Mesenchymal stem cell (in vitro differentiated cells and primary cell): ENCODE measurements around the gene PRCC.

Experiments used
- DNase-seq: peaks from one replicate; pipeline ENCODE4 v3.0.0-alpha.2; 2013
- H2AFZ ChIP-seq: one replicate; pipeline ENCODE4 v1.6.1; 2013; ENCODE audit warnings: low read depth, mild to moderate bottlenecking, control low read depth, inconsistent platforms, low read length, moderate library complexity
- H2AK5ac ChIP-seq: 2 replicates; pipeline ENCODE4 v1.6.1; 2013; ENCODE audit warnings: low read length, moderate library complexity, mild to moderate bottlenecking, inconsistent platforms; ENCODE audit not compliant: severe bottlenecking
- H2BK120ac ChIP-seq: one replicate; pipeline ENCODE4 v1.6.1; 2013; ENCODE audit warnings: low read depth, mild to moderate bottlenecking, inconsistent platforms, low read length, moderate library complexity
- H2BK12ac ChIP-seq, 2 experiments: one replicate each; pipeline ENCODE4 v1.6.1; 2013; ENCODE audit warnings: inconsistent platforms in 2 of 2, low read length in 2 of 2, mild to moderate bottlenecking in 2 of 2, moderate library complexity in 2 of 2, control low read depth in 1 of 2
- H2BK15ac ChIP-seq: one replicate; pipeline ENCODE4 v1.6.1; 2013; ENCODE audit warnings: mild to moderate bottlenecking, low read depth, inconsistent platforms; ENCODE audit not compliant: poor library complexity, severe bottlenecking
- H2BK5ac ChIP-seq: 2 replicates; pipeline ENCODE4 v1.6.1; 2013; ENCODE audit warnings: low read depth, mild to moderate bottlenecking, low read length, control low read depth, inconsistent platforms; ENCODE audit not compliant: poor library complexity, severe bottlenecking
- H3K14ac ChIP-seq, 2 experiments: one replicate each; pipeline ENCODE4 v1.6.1; 2013; ENCODE audit warnings: inconsistent platforms in 2 of 2, low read length in 2 of 2, control low read depth in 1 of 2, mild to moderate bottlenecking in 1 of 2, moderate library complexity in 1 of 2
- H3K18ac ChIP-seq, 2 experiments: one replicate each; pipeline ENCODE4 v1.6.1; 2013; ENCODE audit warnings: inconsistent platforms in 2 of 2, low read length in 2 of 2, control low read depth in 1 of 2, low read depth in 1 of 2, mild to moderate bottlenecking in 1 of 2
- H3K23ac ChIP-seq, 2 experiments: one replicate each; pipeline ENCODE4 v1.6.1; 2013; ENCODE audit warnings: inconsistent platforms in 2 of 2, low read length in 2 of 2, mild to moderate bottlenecking in 2 of 2, moderate library complexity in 2 of 2, control low read depth in 1 of 2
- H3K27ac ChIP-seq: 2 replicates; pipeline ENCODE4 v1.5.1; 2013; ENCODE audit warnings: mild to moderate bottlenecking, moderate library complexity, low read length, control low read depth, inconsistent platforms; ENCODE audit not compliant: poor library complexity, severe bottlenecking
- H3K27me3 ChIP-seq, 2 experiments: 2 replicates each; pipeline versions ENCODE4 v1.6.1 to v1.7.0; 2013; ENCODE audit warnings: low read length in 2 of 2, mild to moderate bottlenecking in 2 of 2, moderate library complexity in 2 of 2, control low read depth in 1 of 2, inconsistent platforms in 1 of 2; ENCODE audit not compliant: control insufficient read depth in 1 of 2, insufficient read depth in 1 of 2
- H3K36me3 ChIP-seq, 2 experiments: 2 replicates each; pipeline versions ENCODE4 v1.6.1 to v1.7.0; 2013; ENCODE audit warnings: low read length in 2 of 2, control low read depth in 1 of 2, inconsistent platforms in 1 of 2, low read depth in 1 of 2, mild to moderate bottlenecking in 1 of 2; ENCODE audit not compliant: insufficient read depth in 2 of 2, control insufficient read depth in 1 of 2
- H3K4ac ChIP-seq, 2 experiments: one replicate each; pipeline ENCODE4 v1.6.1; 2013; ENCODE audit warnings: inconsistent platforms in 2 of 2, low read length in 2 of 2, mild to moderate bottlenecking in 2 of 2, moderate library complexity in 2 of 2, control low read depth in 1 of 2, low read depth in 1 of 2
- H3K4me1 ChIP-seq: 2 replicates; pipeline ENCODE4 v1.6.1; 2013; ENCODE audit warnings: low read depth, low read length, control low read depth; ENCODE audit not compliant: control insufficient read depth, insufficient read depth
- H3K4me2 ChIP-seq: 2 replicates; pipeline ENCODE4 v1.6.1; 2013; ENCODE audit warnings: low read length, mild to moderate bottlenecking, inconsistent platforms; ENCODE audit not compliant: poor library complexity, severe bottlenecking
- H3K4me3 ChIP-seq, 2 experiments: 2 replicates each; pipeline versions ENCODE4 v1.5.1 to v1.7.0; 2013; ENCODE audit warnings: low read length in 2 of 2, mild to moderate bottlenecking in 2 of 2, control low read depth in 1 of 2, low read depth in 1 of 2; ENCODE audit not compliant: insufficient read depth in 1 of 2
- H3K79me1 ChIP-seq: replicated peaks from 2 replicates; pipeline ENCODE4 v1.6.1; 2013; ENCODE audit warnings: mild to moderate bottlenecking, control low read depth, low read length, inconsistent platforms; ENCODE audit not compliant: poor library complexity, severe bottlenecking
- H3K9ac ChIP-seq: 2 replicates; pipeline ENCODE4 v1.7.0; 2013; ENCODE audit warnings: mild to moderate bottlenecking, low read length, moderate library complexity
- H3K9me3 ChIP-seq: 2 replicates; pipeline ENCODE4 v1.7.0; 2013; ENCODE audit warnings: mild to moderate bottlenecking, low read length; ENCODE audit not compliant: control insufficient read depth
- H4K8ac ChIP-seq: one replicate; pipeline ENCODE4 v1.6.1; 2013; ENCODE audit warnings: inconsistent platforms, mild to moderate bottlenecking, low read length, moderate library complexity
- H4K91ac ChIP-seq: one replicate; pipeline ENCODE4 v1.6.1; 2013; ENCODE audit warnings: mild to moderate bottlenecking, low read length, inconsistent platforms
- WGBS: methylation state at CpG from one replicate; pipeline ENCODE4 v1.1.7; 2013; ENCODE audit warnings: mixed read lengths; 5-methylcytosine and 5-hydroxymethylcytosine counted together

PRCC gene

GRCh38 chr1:156745881-156746280 is 21.5 kb upstream of the PRCC start:
- Histone ChIP-seq H3K4me2 (peak overlapping the region; percentile 94), H3K9ac (peak overlapping the region; percentile 99), H3K18ac (peak overlapping the region; percentile 85 to 97), H3K4me3 (peak overlapping the region in 1 of 2 experiments; percentile 74), H3K4me1 (peaks cover 45% of the 10 kb centered on the region), H2BK12ac (peak overlapping the region; percentile 29 to 70), H3K14ac (no peak overlapping the region), H2BK15ac (peak overlapping the region; percentile 56), H2AFZ (no peak overlapping the region), H2BK120ac (no peak overlapping the region), H3K36me3 (peaks cover 41 to 42% of the 10 kb centered on the region in 2 experiments), H2BK5ac (peak overlapping the region; percentile 50), H4K8ac (peak overlapping the region; percentile 96), H2AK5ac (peak overlapping the region; percentile 99), H3K9me3 (no peaks in the 10 kb centered on the region), H3K23ac (no peak overlapping the region), H3K4ac (peak overlapping the region in 1 of 2 experiments; percentile 95), H4K91ac (no peak overlapping the region), H3K27me3 (no peaks in the 10 kb centered on the region), H3K27ac (peak overlapping the region; percentile 100), H3K79me1 (peaks cover 9% of the 10 kb centered on the region)
- WGBS, result 89% methylated on average over 3 of the region's 3 CpGs
- no peak for DNase-seq

- Histone ChIP-seq H3K27ac (peak overlapping the region; percentile 100), H3K4me2 (peak overlapping the region; percentile 94), H4K8ac (peak overlapping the region; percentile 96), H2BK5ac (peak overlapping the region; percentile 50), H3K27me3 (no peaks in the 10 kb centered on the region), H2AK5ac (peak overlapping the region; percentile 99), H3K23ac (peak overlapping the region in 1 of 2 experiments; percentile 74), H3K9me3 (no peaks in the 10 kb centered on the region), H3K18ac (peak overlapping the region; percentile 85 to 97), H3K9ac (peak overlapping the region; percentile 99), H2BK15ac (peak overlapping the region; percentile 56), H4K91ac (peak overlapping the region; percentile 96), H2BK120ac (peak overlapping the region; percentile 94), H3K14ac (no peak overlapping the region), H3K36me3 (peaks cover 41 to 42% of the 10 kb centered on the region in 2 experiments), H2AFZ (no peak overlapping the region), H3K4ac (peak overlapping the region in 1 of 2 experiments; percentile 95), H3K4me3 (peak overlapping the region in 1 of 2 experiments; percentile 74), H3K79me1 (peaks cover 9% of the 10 kb centered on the region), H2BK12ac (peak overlapping the region; percentile 70 to 82), H3K4me1 (peaks cover 45% of the 10 kb centered on the region)
- WGBS, result 28% methylated on average over 9 of the region's 9 CpGs
- no peak for DNase-seq
Observed at GRCh38 chr1:156746406-156746727, 21.0 kb upstream of the PRCC start.

DNA sequence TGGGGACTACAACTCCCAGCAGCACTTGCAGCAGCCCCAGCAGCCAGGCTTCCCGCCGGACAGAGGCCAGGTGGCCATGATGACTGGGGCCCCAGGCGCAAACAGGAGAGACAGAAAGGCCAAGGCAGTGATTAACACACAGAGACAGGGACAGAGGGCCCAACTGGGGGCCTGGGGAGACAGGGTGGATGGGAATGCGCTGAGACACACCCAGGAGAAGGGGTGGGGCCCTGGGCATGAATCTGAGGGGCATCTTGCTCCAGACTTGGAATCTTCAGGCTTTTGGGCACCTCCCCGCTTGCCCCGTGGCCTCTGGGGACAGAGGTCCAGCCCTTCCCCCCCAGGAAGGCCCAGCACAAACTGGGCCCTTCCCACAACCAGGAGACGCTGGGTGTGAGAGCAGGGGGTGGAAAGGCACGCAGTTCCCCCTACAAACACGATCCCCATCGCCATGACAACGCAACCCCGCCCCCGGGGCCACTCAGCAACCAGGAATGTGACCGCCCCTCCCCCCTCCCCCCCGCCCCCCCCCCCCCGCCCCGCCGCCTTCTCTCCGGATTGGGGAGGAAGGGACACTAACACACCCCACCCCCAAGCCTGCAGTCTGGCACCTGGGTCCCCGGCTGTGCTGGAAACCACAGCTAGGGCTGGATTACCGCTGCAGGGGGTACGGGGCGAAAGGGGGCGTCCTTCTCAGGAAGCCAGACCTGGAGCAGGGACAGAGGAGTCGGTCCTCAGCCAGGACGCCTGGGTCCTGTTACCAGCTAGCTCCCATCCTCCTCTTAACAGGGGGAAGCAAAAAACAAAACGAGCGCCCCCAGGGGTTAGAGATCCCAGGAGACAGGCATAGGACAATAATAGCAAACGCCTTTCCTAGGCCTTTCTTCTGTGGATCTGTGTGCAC is 20.4 kb upstream of the PRCC start:
- Histone ChIP-seq H2BK5ac (peak overlapping the region; percentile 97), H3K4me3 (peak overlapping the region; percentile 39 to 90), H3K14ac (peak overlapping the region in 1 of 2 experiments; percentile 86), H3K79me1 (peaks cover 7% of the 10 kb centered on the region), H2BK120ac (peak overlapping the region; percentile 98), H3K4me1 (peaks cover 42% of the 10 kb centered on the region), H3K9ac (peak overlapping the region; percentile 99), H4K8ac (peak overlapping the region; percentile 97), H2BK12ac (peak overlapping the region; percentile 76 to 96), H3K23ac (peak overlapping the region in 1 of 2 experiments; percentile 93), H3K18ac (peak overlapping the region; percentile 94 to 98), H3K27me3 (no peaks in the 10 kb centered on the region), H3K4me2 (peak overlapping the region; percentile 94), H2AFZ (no peak overlapping the region), H3K36me3 (peaks cover 36 to 41% of the 10 kb centered on the region in 2 experiments), H4K91ac (peak overlapping the region; percentile 100), H3K9me3 (no peaks in the 10 kb centered on the region), H2AK5ac (peak overlapping the region; percentile 99), H3K27ac (peak overlapping the region; percentile 100), H2BK15ac (no peak overlapping the region), H3K4ac (peak overlapping the region; percentile 94 to 98)
- WGBS, result 0% methylated on average over 15 of the region's 29 CpGs
- DNase-seq, result peak; percentile 97
